Measurements from ENCODE around the gene KDM4C. TPM values are rescaled to one million over a fixed set of nuclear protein-coding genes. Genes with fewer than 3 reads are reported as not detected.

The KDM4C gene
- total RNA-seq, 1 experiment from 2014 or later, result 16.8 TPM

DNA sequence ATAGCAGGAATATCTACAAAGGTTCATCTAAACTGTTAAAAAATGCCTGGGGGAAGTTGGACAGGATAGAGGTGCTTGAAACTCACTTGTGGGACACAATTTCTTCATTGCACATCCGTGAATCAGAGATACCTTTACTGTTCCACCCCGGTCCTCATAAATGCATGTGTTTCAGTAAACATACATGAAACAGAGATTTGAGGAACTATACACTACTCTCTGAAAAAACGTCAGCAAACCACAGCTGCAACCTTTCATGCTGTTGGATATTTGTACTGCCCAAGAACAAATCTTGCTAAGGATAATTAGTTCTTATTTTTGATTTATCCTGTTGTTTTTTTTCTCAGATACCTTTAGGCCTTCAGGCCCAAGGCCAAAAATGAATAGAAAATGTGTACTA lies 337.3 kb downstream of the KDM4C start:
- POLR2A ChIA-PET, result no interaction called here

More for the DNA sequence above, 337.3 kb downstream of the KDM4C start:
- Histone ChIP-seq H3K4me1 (ENCODE audit: control insufficient read depth in 1 of 2, insufficient read depth in 2 of 2, low read length in 2 of 2) (peaks cover 0 to 5% of the 10 kb centered on the region in 2 experiments; a peak in 1 of 4 replicates), H3K36me3 (ENCODE audit: control insufficient read depth in 1 of 2, insufficient read depth in 2 of 2, low read length in 2 of 2) (no peaks in the 10 kb centered on the region), H3K79me2 (ENCODE audit: insufficient read depth, low read length) (no peaks in the 10 kb centered on the region), H3K9me2 (ENCODE audit: insufficient read depth) (no peaks in the 10 kb centered on the region), H3K9me3 (ENCODE audit: control insufficient read depth in 1 of 2, insufficient read depth in 1 of 2, low read depth in 1 of 2, low read length in 2 of 2) (no peaks in the 10 kb centered on the region), H3K4me3 (replicated peaks in 1 of 2; ENCODE audit: low read depth in 1 of 2, low read length in 2 of 2) (no peak overlapping the region), H3K9ac (ENCODE audit: low read length) (no peak overlapping the region), H2AFZ (ENCODE audit: low read depth, low read length, poor library complexity, severe bottlenecking) (no peak overlapping the region), H3K27me3 (ENCODE audit: insufficient read depth, low read length) (no peaks in the 10 kb centered on the region), H4K20me1 (ENCODE audit: insufficient read depth) (no peaks in the 10 kb centered on the region), H3K27ac (ENCODE audit: low read depth, low read length) (no peak overlapping the region), H3K4me2 (ENCODE audit: low read length) (no peak overlapping the region)
- no peak for ATAC-seq
- intact Hi-C loops (cut with micrococcal nuclease), result loop anchor here (10.0 kb wide), 1 partner anchor 140 kb away; no protein-coding TSS in a partner anchor
- TF ChIP-seq POLR2A (IDR thresholded peaks at IDR 0.05; ENCODE audit: borderline replicate concordance, extremely low read depth, insufficient read depth, insufficient read length) (no peak), JUND (IDR thresholded peaks at IDR 0.05) (no peak), SIN3A (IDR thresholded peaks at IDR 0.05; ENCODE audit: low read depth) (no peak), YY1 (IDR thresholded peaks at IDR 0.05; ENCODE audit: extremely low read depth, insufficient replicate concordance, low read depth, low read length) (no peak), SRF (IDR thresholded peaks at IDR 0.05; ENCODE audit: low read depth) (no peak), CEBPB (IDR thresholded peaks at IDR 0.05; ENCODE audit: low read depth) (no peak), ZBTB33 (IDR thresholded peaks at IDR 0.05; ENCODE audit: extremely low read depth, insufficient replicate concordance, low read length) (no peak), EGR1 (IDR thresholded peaks at IDR 0.05; ENCODE audit: low read depth) (no peak), RAD21 (IDR thresholded peaks at IDR 0.05; ENCODE audit: low read depth) (no peak), EZH2phosphoT487 (IDR thresholded peaks at IDR 0.05; ENCODE audit: borderline replicate concordance) (no peak), EZH2 (IDR thresholded peaks at IDR 0.05) (no peak), POLR2AphosphoS5 (IDR thresholded peaks at IDR 0.05; ENCODE audit: low read depth, low read length) (no peak), SP1 (IDR thresholded peaks at IDR 0.05; ENCODE audit: low read depth) (no peak), ZNF274 (IDR thresholded peaks at IDR 0.05; ENCODE audit: low read depth, low read length) (no peak), CBX3 (IDR thresholded peaks at IDR 0.05; ENCODE audit: low read depth) (no peak)
- TF ChIP-seq, protein P1, sequence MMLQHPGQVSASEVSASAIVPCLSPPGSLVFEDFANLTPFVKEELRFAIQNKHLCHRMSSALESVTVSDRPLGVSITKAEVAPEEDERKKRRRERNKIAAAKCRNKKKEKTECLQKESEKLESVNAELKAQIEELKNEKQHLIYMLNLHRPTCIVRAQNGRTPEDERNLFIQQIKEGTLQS (IDR thresholded peaks at IDR 0.05), result no peak
- no peak for DNase-seq (ENCODE audit: low read depth, low spot score)
- BruUV-seq (replicated peaks), result no TSS peak
- CTCF ChIA-PET, result no interaction called here
- RAD21 ChIA-PET (ENCODE audit: low non-redundant PET in 1 of 2, low total read pairs in 2 of 2, uncharacterized antibody in 2 of 2, unreplicated experiment in 2 of 2), result no interaction called here
